NCI-H524 treated with DMSO at 0.1 percent for 48 hours (cell line): Measurements from ENCODE around the gene COL5A1.
"Not testable (repeated sequence)": the region's sequence is repeated elsewhere in the genome, so short reads cannot be mapped to it uniquely, and the experiment has no call there.

Experiments
- DNase-seq: peaks from one replicate; lab custom pipeline; 2025; lab: John Stamatoyannopoulos, UW

The COL5A1 gene

GRCh38 chr9:134709512-134710270 lies 68.1 kb downstream of the COL5A1 start:
- DNase-seq: no peak

GRCh38 chr9:134710271-134710540 lies 68.6 kb downstream of the COL5A1 start:
- DNase-seq: no peak

- DNase-seq: no peak
These were observed 69.3 kb downstream of the COL5A1 start for GRCh38 chr9:134710901-134711300.

- no peak for DNase-seq
These were observed 70.6 kb downstream of the COL5A1 start for GRCh38 chr9:134712243-134712642.

GRCh38 chr9:134712926-134713325 lies 71.3 kb downstream of the COL5A1 start:
- DNase-seq: no peak

- not testable (repeated sequence) for DNase-seq
These were observed 73.9 kb downstream of the COL5A1 start for GRCh38 chr9:134715536-134715935.

GRCh38 chr9:134716067-134716466 lies 74.5 kb downstream of the COL5A1 start:
- DNase-seq: peak; percentile 48

- no peak for DNase-seq
These were observed 75.5 kb downstream of the COL5A1 start for GRCh38 chr9:134717056-134717455.

- DNase-seq: no peak
These were observed 76.5 kb downstream of the COL5A1 start for GRCh38 chr9:134717924-134718645.

- no peak for DNase-seq
These were observed 77.7 kb downstream of the COL5A1 start for GRCh38 chr9:134719331-134719730.

GRCh38 chr9:134720136-134720753 lies 78.6 kb downstream of the COL5A1 start:
- DNase-seq: no peak

GRCh38 chr9:134720796-134721195 lies 79.2 kb downstream of the COL5A1 start:
- no peak for DNase-seq

GRCh38 chr9:134721344-134721743 lies 79.7 kb downstream of the COL5A1 start:
- DNase-seq: no peak

- no peak for DNase-seq
These were observed 80.6 kb downstream of the COL5A1 start for GRCh38 chr9:134722120-134722701.

GRCh38 chr9:134723037-134723436 lies 81.4 kb downstream of the COL5A1 start:
- DNase-seq: no peak

- no peak for DNase-seq
These were observed 82.0 kb downstream of the COL5A1 start for GRCh38 chr9:134723491-134724190.

GRCh38 chr9:134724202-134724911 lies 82.8 kb downstream of the COL5A1 start:
- DNase-seq: no peak

- no peak for DNase-seq
These were observed 83.5 kb downstream of the COL5A1 start for GRCh38 chr9:134724912-134725604.

- no peak for DNase-seq
These were observed 84.0 kb downstream of the COL5A1 start for GRCh38 chr9:134725605-134725940.

- no peak for DNase-seq
These were observed 84.6 kb downstream of the COL5A1 start for GRCh38 chr9:134726026-134726721.

- no peak for DNase-seq
These were observed 85.1 kb downstream of the COL5A1 start for GRCh38 chr9:134726722-134727034.
